Neural cell (in vitro differentiated cells): Measurements from ENCODE around the gene FCMR.

Experiments
- EP300 ChIP-seq: fragments of 450-650 bp; conservative IDR thresholded peaks from 2 replicates; pipeline ENCODE4 v1.6.1; 2014; ENCODE audit warnings: antibody characterized with exemption, mild to moderate bottlenecking, moderate library complexity; ENCODE audit not compliant: poor library complexity, severe bottlenecking
- EZH2 ChIP-seq: fragments of 200-600, 300-800 bp; shearing (Covaris generic), sonication (generic); IDR thresholded peaks from 2 replicates; pipeline ENCODE4 v1.6.1; 2014; ENCODE audit warnings: antibody characterized with exemption, low read length, borderline replicate concordance, mild to moderate bottlenecking; ENCODE audit not compliant: insufficient read depth, poor library complexity, severe bottlenecking
- MXI1 ChIP-seq: fragments of 450-650 bp; conservative IDR thresholded peaks from 2 replicates; pipeline ENCODE4 v1.6.1; 2014; ENCODE audit warnings: antibody characterized with exemption, mild to moderate bottlenecking; ENCODE audit not compliant: poor library complexity, severe bottlenecking
- POLR2AphosphoS5 ChIP-seq: IDR thresholded peaks from 2 replicates; pipeline ENCODE4 v1.6.1; 2012
- RAD21 ChIP-seq: fragments of 450-650 bp; conservative IDR thresholded peaks from 2 replicates; pipeline ENCODE4 v1.6.1; 2014; ENCODE audit warnings: antibody characterized with exemption, mild to moderate bottlenecking, moderate library complexity
- REST ChIP-seq: IDR thresholded peaks from 2 replicates; pipeline ENCODE4 v1.6.1; 2012; ENCODE audit warnings: borderline replicate concordance
- SMC3 ChIP-seq: fragments of 450-650 bp; conservative IDR thresholded peaks from 2 replicates; pipeline ENCODE4 v1.6.1; 2014; ENCODE audit warnings: antibody characterized with exemption, mild to moderate bottlenecking, moderate library complexity; ENCODE audit not compliant: poor library complexity
- TAF1 ChIP-seq: IDR thresholded peaks from 2 replicates; pipeline ENCODE4 v1.6.1; 2012; ENCODE audit warnings: low read depth
- TF ChIP-seq, protein P1 (sequence below): fragments of 450-650 bp; IDR thresholded peaks from 2 replicates; pipeline ENCODE4 v1.5.1; 2014; ENCODE audit warnings: antibody characterized with exemption, mild to moderate bottlenecking, moderate library complexity; ENCODE audit not compliant: poor library complexity, severe bottlenecking

DNA sequence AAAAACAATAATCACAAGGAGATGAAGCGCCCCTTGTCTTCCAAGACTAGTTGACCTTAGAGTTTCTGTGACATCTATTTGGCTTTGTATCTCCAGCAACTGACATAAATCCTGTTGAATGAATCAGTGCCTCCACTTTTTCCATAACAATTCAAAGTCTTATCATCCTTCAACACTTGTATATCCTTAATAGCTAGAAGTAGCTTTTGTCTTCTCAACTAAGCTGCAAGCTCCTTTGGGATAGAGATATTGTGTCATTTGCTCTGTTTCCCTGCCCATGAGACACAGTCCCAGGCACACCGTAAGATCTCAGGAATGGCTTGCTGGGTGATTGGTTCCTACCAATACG lies 18.8 kb upstream of the FCMR start:
- TF ChIP-seq, protein P1, sequence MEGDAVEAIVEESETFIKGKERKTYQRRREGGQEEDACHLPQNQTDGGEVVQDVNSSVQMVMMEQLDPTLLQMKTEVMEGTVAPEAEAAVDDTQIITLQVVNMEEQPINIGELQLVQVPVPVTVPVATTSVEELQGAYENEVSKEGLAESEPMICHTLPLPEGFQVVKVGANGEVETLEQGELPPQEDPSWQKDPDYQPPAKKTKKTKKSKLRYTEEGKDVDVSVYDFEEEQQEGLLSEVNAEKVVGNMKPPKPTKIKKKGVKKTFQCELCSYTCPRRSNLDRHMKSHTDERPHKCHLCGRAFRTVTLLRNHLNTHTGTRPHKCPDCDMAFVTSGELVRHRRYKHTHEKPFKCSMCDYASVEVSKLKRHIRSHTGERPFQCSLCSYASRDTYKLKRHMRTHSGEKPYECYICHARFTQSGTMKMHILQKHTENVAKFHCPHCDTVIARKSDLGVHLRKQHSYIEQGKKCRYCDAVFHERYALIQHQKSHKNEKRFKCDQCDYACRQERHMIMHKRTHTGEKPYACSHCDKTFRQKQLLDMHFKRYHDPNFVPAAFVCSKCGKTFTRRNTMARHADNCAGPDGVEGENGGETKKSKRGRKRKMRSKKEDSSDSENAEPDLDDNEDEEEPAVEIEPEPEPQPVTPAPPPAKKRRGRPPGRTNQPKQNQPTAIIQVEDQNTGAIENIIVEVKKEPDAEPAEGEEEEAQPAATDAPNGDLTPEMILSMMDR, result no peak
- TF ChIP-seq EZH2 (no peak), MXI1 (no peak), POLR2AphosphoS5 (no peak), EP300 (no peak), REST (no peak), RAD21 (no peak), TAF1 (no peak), SMC3 (no peak)
